Vagina (tissue), 2 donors: ENCODE measurements around the gene RFT1. TPM values are rescaled to one million over a fixed set of nuclear protein-coding genes. Genes with fewer than 3 reads are reported as not detected.

Experiments used
- DNase-seq, 2 donors: peaks; one replicate each; pipeline ENCODE4 v3.0.0-alpha.2; 2017; ENCODE audit errors: extremely low spot score in 2 of 2
- H3K27ac ChIP-seq: fragments of 200-600 bp; sonication (generic); one replicate; pipeline ENCODE4 v1.5.1; 2019
- H3K27me3 ChIP-seq: fragments of 200-600 bp; sonication (generic); one replicate; pipeline ENCODE4 v1.5.1; 2019
- H3K36me3 ChIP-seq, 2 donors: fragments of 200-600 bp; sonication (generic); one replicate each; pipeline ENCODE4 v1.5.1; 2017 to 2019
- H3K4me1 ChIP-seq: fragments of 200-600 bp; sonication (generic); one replicate; pipeline ENCODE4 v1.5.1; 2019
- H3K4me3 ChIP-seq, 2 donors: fragments of 200-600 bp; sonication (generic); 1 replicate in 1 of 2; 2 replicates in 1 of 2; pipeline ENCODE4 v1.5.1; 2016 to 2019
- H3K9me3 ChIP-seq: fragments of 200-600 bp; sonication (generic); one replicate; pipeline ENCODE4 v1.5.1; 2019
- CTCF ChIP-seq, 3 experiments: fragments of 450-650 bp in 2 of 3; fragments of 200-600 bp in 1 of 3; sonication (generic) in 1 of 3; IDR thresholded peaks; one replicate each; pipeline ENCODE4 v1.5.1; 2017 to 2019; ENCODE audit warnings: antibody characterized with exemption in 3 of 3, mild to moderate bottlenecking in 2 of 3, moderate library complexity in 2 of 3
- POLR2A ChIP-seq, 2 donors: fragments of 450-650 bp; IDR thresholded peaks; one replicate each; pipeline ENCODE4 v1.6.1; 2017; ENCODE audit warnings: antibody characterized with exemption in 2 of 2, mild to moderate bottlenecking in 2 of 2, moderate library complexity in 2 of 2
- POLR2AphosphoS5 ChIP-seq, 2 donors: sonication (generic); formaldehyde crosslinking; IDR thresholded peaks; one replicate each; pipeline ENCODE4 v1.9.0; 2017; ENCODE audit warnings: antibody characterized with exemption in 2 of 2, mild to moderate bottlenecking in 2 of 2, low read depth in 1 of 2; ENCODE audit not compliant: insufficient read depth in 1 of 2
- intact Hi-C: fragments of 100-400 bp; cut with DNase I; formaldehyde crosslinking; loops from one replicate; pipeline ENCODE4 v1.15.1; 2023
- total RNA-seq: library from RNA; depleted of rRNA; stranded (reverse); fragments of >200 nt; gene quantifications from one replicate; pipeline ENCODE4 v1.2.3, GENCODE V29; 2016

Gene RFT1
- total RNA-seq, 1 donor from 2014 or later, result 13.8 TPM

- H3K9me3 ChIP-seq, result no peaks in the 10 kb centered on the region
- intact Hi-C loops, result no loop called here
- no peak for TF ChIP-seq POLR2A (IDR thresholded peaks at IDR 0.05)
- no peaks in the 10 kb centered on the region for H3K27me3 ChIP-seq
- H3K4me3 ChIP-seq, result no peak overlapping the region
- no peaks in the 10 kb centered on the region for H3K4me1 ChIP-seq
- no peaks in the 10 kb centered on the region for H3K36me3 ChIP-seq
- DNase-seq, result no peak
- H3K27ac ChIP-seq, result no peak overlapping the region
Measured at GRCh38 chr3:53149006-53149690, 18.9 kb upstream of the RFT1 start.

GRCh38 chr3:53147903-53148400, 17.7 kb upstream of the RFT1 start:
- no peak for TF ChIP-seq POLR2AphosphoS5 (IDR thresholded peaks at IDR 0.05; ENCODE audit: insufficient read depth in 1 of 2, low read depth in 1 of 2)
- TF ChIP-seq POLR2A (IDR thresholded peaks at IDR 0.05), result no peak
- TF ChIP-seq CTCF (IDR thresholded peaks at IDR 0.05), result no peak
- DNase-seq, result no peak
- Histone ChIP-seq H3K9me3 (no peaks in the 10 kb centered on the region), H3K27ac (no peak overlapping the region), H3K4me1 (no peaks in the 10 kb centered on the region), H3K4me3 (no peak overlapping the region), H3K36me3 (no peaks in the 10 kb centered on the region), H3K27me3 (no peaks in the 10 kb centered on the region)
- intact Hi-C loops, result no loop called here

- Histone ChIP-seq H3K27ac (no peak overlapping the region), H3K27me3 (no peaks in the 10 kb centered on the region), H3K4me1 (no peaks in the 10 kb centered on the region), H3K36me3 (no peaks in the 10 kb centered on the region), H3K4me3 (no peak overlapping the region), H3K9me3 (no peaks in the 10 kb centered on the region)
- no peak for DNase-seq
- TF ChIP-seq POLR2AphosphoS5 (IDR thresholded peaks at IDR 0.05; ENCODE audit: insufficient read depth in 1 of 2, low read depth in 1 of 2), result no peak
- no peak for TF ChIP-seq POLR2A (IDR thresholded peaks at IDR 0.05)
- no peak for TF ChIP-seq CTCF (IDR thresholded peaks at IDR 0.05)
- intact Hi-C loops, result no loop called here
Measured at GRCh38 chr3:53147151-53147902, 17.1 kb upstream of the RFT1 start.

- DNase-seq, result no peak
- Histone ChIP-seq H3K4me3 (no peak overlapping the region), H3K9me3 (no peaks in the 10 kb centered on the region), H3K27me3 (no peaks in the 10 kb centered on the region), H3K4me1 (no peaks in the 10 kb centered on the region), H3K27ac (no peak overlapping the region), H3K36me3 (no peaks in the 10 kb centered on the region)
- intact Hi-C loops, result no loop called here
- no peak for TF ChIP-seq POLR2AphosphoS5 (IDR thresholded peaks at IDR 0.05; ENCODE audit: insufficient read depth in 1 of 2, low read depth in 1 of 2)
- TF ChIP-seq POLR2A (IDR thresholded peaks at IDR 0.05), result no peak
- no peak for TF ChIP-seq CTCF (IDR thresholded peaks at IDR 0.05)
Measured at GRCh38 chr3:53146319-53146891, 16.2 kb upstream of the RFT1 start.

- H3K27me3 ChIP-seq, result no peaks in the 10 kb centered on the region
- intact Hi-C loops, result no loop called here
Measured at GRCh38 chr3:53145713-53146080, 15.5 kb upstream of the RFT1 start.

More at GRCh38 chr3:53145713-53146080, 15.5 kb upstream of the RFT1 start:
- Histone ChIP-seq H3K36me3 (no peaks in the 10 kb centered on the region), H3K4me1 (no peaks in the 10 kb centered on the region), H3K4me3 (no peak overlapping the region), H3K27ac (no peak overlapping the region), H3K9me3 (no peaks in the 10 kb centered on the region)
- no peak for DNase-seq
- TF ChIP-seq CTCF (IDR thresholded peaks at IDR 0.05) (no peak), POLR2AphosphoS5 (IDR thresholded peaks at IDR 0.05; ENCODE audit: insufficient read depth in 1 of 2, low read depth in 1 of 2) (no peak), POLR2A (IDR thresholded peaks at IDR 0.05) (no peak)
